Spinal cord (tissue), 4 donors: ENCODE results near the gene RGS2. TPM values are rescaled to one million over a fixed set of nuclear protein-coding genes. Genes with fewer than 3 reads are reported as not detected.

ENCODE experiments used
- polyA plus RNA-seq, 2 donors: library from polyadenylated mRNA; unstranded; fragments of 120-200 nt; gene quantifications; one replicate each; pipeline ENCODE4 v1.2.1, GENCODE V29; 2013; ENCODE audit not compliant: insufficient read length in 2 of 2
- total RNA-seq, 2 donors: library from RNA; depleted of rRNA in 1 of 2; stranded (reverse); fragments of 120-200 nt in 1 of 2; fragments of >200 nt in 1 of 2; gene quantifications; one replicate each; pipeline versions ENCODE4 v1.2.3 to v1.2.4, GENCODE V29; 2013 to 2014

The RGS2 gene
- total and polyA plus RNA-seq, 4 donors, result 30.5 to 81.8 (median 34.6) TPM

Other genes with a start within 250 kb of the RGS2 start
- 100 to 1,000 TPM in 1 of 2 donors, 10 to 100 TPM in 1; 13.6 to 107 TPM for gene RGS1, start 233.3 kb upstream of the RGS2 start, total RNA-seq
- gene RGS1, start 233.3 kb upstream of the RGS2 start, polyA plus RNA-seq, result 10 to 100 TPM; 13.1 to 16.9 TPM
- under 1 TPM; 0.10 to 0.11 TPM for gene RGS13, start 172.9 kb upstream of the RGS2 start, total RNA-seq
- gene RGS13, start 172.9 kb upstream of the RGS2 start, polyA plus RNA-seq, result under 1 TPM in 1 of 2 donors, not detected in 1; 0.11 TPM